Sigmoid colon (tissue), 7 donors: ENCODE measurements around the gene ACOX2. TPM values are rescaled to one million over a fixed set of nuclear protein-coding genes. Genes with fewer than 3 reads are reported as not detected.

Experiments used
- DNase-seq: peaks from one replicate; pipeline ENCODE4 v3.0.0-alpha.2; 2019
- H3K27ac ChIP-seq, 4 donors: fragments of 200-600 bp; sonication (generic); one replicate each; pipeline ENCODE4 v1.5.1; 2016 to 2019; ENCODE audit warnings: mild to moderate bottlenecking in 1 of 4
- H3K27me3 ChIP-seq, 3 donors: fragments of 200-600 bp; sonication (generic); one replicate each; pipeline ENCODE4 v1.5.1; 2019; ENCODE audit warnings: mild to moderate bottlenecking in 1 of 3
- H3K36me3 ChIP-seq, 4 donors: fragments of 200-600 bp; sonication (generic); one replicate each; pipeline ENCODE4 v1.5.1; 2016 to 2019
- H3K4me1 ChIP-seq, 4 donors: fragments of 200-600 bp; sonication (generic); one replicate each; pipeline ENCODE4 v1.5.1; 2017 to 2019
- H3K4me3 ChIP-seq, 4 donors: fragments of 200-600 bp; sonication (generic); one replicate each; pipeline ENCODE4 v1.5.1; 2017 to 2019; ENCODE audit warnings: mild to moderate bottlenecking in 2 of 4, moderate library complexity in 1 of 4
- H3K9me3 ChIP-seq, 4 donors: fragments of 200-600 bp in 3 of 4; sonication (generic) in 3 of 4; one replicate each; pipeline versions ENCODE4 v1.5.1 to v1.6.1; 2013 to 2019
- EP300 ChIP-seq, 4 donors: sonication (generic); formaldehyde crosslinking; IDR thresholded peaks; one replicate each; pipeline ENCODE4 v1.6.1; 2017; ENCODE audit warnings: antibody characterized with exemption in 4 of 4
- POLR2A ChIP-seq, 2 donors: fragments of 450-650 bp; IDR thresholded peaks; one replicate each; pipeline ENCODE4 v1.6.1; 2016; ENCODE audit warnings: antibody characterized with exemption in 2 of 2, mild to moderate bottlenecking in 2 of 2, moderate library complexity in 2 of 2
- POLR2AphosphoS5 ChIP-seq, 4 donors: sonication (generic); formaldehyde crosslinking; IDR thresholded peaks; one replicate each; pipeline ENCODE4 v1.6.1; 2017; ENCODE audit warnings: antibody characterized with exemption in 4 of 4
- WGBS, 2 donors: extraction: QIAGEN DNeasy Blood & Tissue Kit; methylation state at CpG; one replicate each; pipeline ENCODE4 v1.1.7; 2013; 5-methylcytosine and 5-hydroxymethylcytosine counted together
- intact Hi-C: fragments of 100-400 bp; cut with DNase I; formaldehyde crosslinking; loops from one replicate; pipeline ENCODE4 v1.15.1; 2023
- polyA plus RNA-seq, 3 donors: library from polyadenylated mRNA; stranded (reverse); fragments of 200-250 nt; gene quantifications; one replicate each; pipeline ENCODE4 v1.2.3, GENCODE V29; 2013
- total RNA-seq, 4 donors: library from RNA; depleted of rRNA; stranded (reverse); fragments of >200 nt; gene quantifications; one replicate each; pipeline ENCODE4 v1.1.0, GENCODE V29; 2016
- TF ChIP-seq, protein P1 (sequence below), 4 experiments: fragments of 450-650 bp in 3 of 4; fragments of 200-600 bp in 1 of 4; IDR thresholded peaks; one replicate each; pipeline ENCODE4 v1.5.1; 2016 to 2019; ENCODE audit warnings: antibody characterized with exemption in 4 of 4, mild to moderate bottlenecking in 3 of 4, moderate library complexity in 2 of 4
- donor health status: healthy with polysubstance abuse.
- donor health status: Bipolar disorder and iron deficiency.
- donor health status: healthy.

The ACOX2 gene
- total and polyA plus RNA-seq, 7 donors, result 6.9 to 35.8 (median 26.0) TPM

GRCh38 chr3:58522759-58523425 is 14.1 kb downstream of the ACOX2 start:
- 87 to 95% methylated on average over 5 of the region's 5 CpGs for WGBS, 2 donors
- no peak overlapping the region for H3K27ac ChIP-seq
- peaks cover 12 to 97% (median 29%) of the 10 kb centered on the region in 4 donors for H3K36me3 ChIP-seq
- intact Hi-C loops, result no loop called here
- no peak for TF ChIP-seq POLR2AphosphoS5 (IDR thresholded peaks at IDR 0.05)
- no peak for TF ChIP-seq POLR2A (IDR thresholded peaks at IDR 0.05)
- TF ChIP-seq EP300 (IDR thresholded peaks at IDR 0.05), result no peak
- TF ChIP-seq, protein P1, sequence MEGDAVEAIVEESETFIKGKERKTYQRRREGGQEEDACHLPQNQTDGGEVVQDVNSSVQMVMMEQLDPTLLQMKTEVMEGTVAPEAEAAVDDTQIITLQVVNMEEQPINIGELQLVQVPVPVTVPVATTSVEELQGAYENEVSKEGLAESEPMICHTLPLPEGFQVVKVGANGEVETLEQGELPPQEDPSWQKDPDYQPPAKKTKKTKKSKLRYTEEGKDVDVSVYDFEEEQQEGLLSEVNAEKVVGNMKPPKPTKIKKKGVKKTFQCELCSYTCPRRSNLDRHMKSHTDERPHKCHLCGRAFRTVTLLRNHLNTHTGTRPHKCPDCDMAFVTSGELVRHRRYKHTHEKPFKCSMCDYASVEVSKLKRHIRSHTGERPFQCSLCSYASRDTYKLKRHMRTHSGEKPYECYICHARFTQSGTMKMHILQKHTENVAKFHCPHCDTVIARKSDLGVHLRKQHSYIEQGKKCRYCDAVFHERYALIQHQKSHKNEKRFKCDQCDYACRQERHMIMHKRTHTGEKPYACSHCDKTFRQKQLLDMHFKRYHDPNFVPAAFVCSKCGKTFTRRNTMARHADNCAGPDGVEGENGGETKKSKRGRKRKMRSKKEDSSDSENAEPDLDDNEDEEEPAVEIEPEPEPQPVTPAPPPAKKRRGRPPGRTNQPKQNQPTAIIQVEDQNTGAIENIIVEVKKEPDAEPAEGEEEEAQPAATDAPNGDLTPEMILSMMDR (IDR thresholded peaks at IDR 0.05), result no peak
- no peak overlapping the region for H3K4me3 ChIP-seq
- no peaks in the 10 kb centered on the region for H3K4me1 ChIP-seq
- H3K27me3 ChIP-seq, result no peaks in the 10 kb centered on the region
- no peaks in the 10 kb centered on the region for H3K9me3 ChIP-seq
- no peak for DNase-seq

DNA sequence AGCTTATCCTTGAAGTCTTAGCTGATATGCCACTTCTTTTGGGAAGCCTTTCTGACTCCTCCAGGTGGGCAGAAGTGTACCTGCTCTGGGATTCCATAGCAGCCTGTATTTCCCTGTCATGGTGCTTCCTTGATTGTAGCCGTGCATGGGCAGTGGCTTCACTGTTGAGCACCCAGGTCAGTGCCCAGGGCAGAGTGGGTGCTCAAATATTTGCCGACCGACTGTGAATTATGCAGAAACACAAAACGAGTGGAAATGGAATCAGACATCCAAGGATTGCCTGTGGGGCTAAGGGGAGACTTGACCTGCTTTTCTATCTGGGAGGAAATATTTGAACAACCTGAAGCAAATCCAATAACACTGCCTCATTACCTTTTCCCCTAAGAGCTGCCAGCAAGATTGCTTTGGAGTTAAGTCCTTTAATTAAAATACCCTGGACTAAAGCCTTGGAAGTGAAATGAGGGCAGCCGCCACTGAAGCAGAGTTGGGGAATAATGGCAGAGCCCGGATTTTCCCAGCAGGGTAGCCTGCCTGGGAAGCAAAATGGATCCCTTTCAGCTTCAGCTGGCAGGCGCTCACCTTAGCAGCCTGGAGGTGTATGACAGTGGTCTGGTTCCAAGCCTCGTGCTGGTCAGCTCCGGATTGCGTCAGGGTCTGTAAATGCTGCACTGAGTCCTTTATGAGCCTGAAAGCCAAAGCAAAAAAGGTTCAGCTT is 14.9 kb downstream of the ACOX2 start:
- intact Hi-C loops, result no loop called here
- Histone ChIP-seq H3K36me3 (peaks cover 12 to 97% (median 31%) of the 10 kb centered on the region in 4 donors), H3K4me3 (no peak overlapping the region), H3K4me1 (no peaks in the 10 kb centered on the region), H3K27ac (no peak overlapping the region), H3K9me3 (no peaks in the 10 kb centered on the region), H3K27me3 (no peaks in the 10 kb centered on the region)
- DNase-seq, result no peak
- TF ChIP-seq EP300 (IDR thresholded peaks at IDR 0.05) (no peak), POLR2A (IDR thresholded peaks at IDR 0.05) (no peak), POLR2AphosphoS5 (IDR thresholded peaks at IDR 0.05) (no peak)
- TF ChIP-seq, protein P1 (IDR thresholded peaks at IDR 0.05), result no peak
- WGBS, 2 donors, result 86 to 87% methylated on average over 10 of the region's 10 CpGs

- WGBS, 2 donors, result 95 to 98% methylated on average over 3 of the region's 3 CpGs
- intact Hi-C loops, result no loop called here
- DNase-seq, result no peak
- TF ChIP-seq POLR2AphosphoS5 (IDR thresholded peaks at IDR 0.05) (no peak), POLR2A (IDR thresholded peaks at IDR 0.05) (no peak), EP300 (IDR thresholded peaks at IDR 0.05) (no peak)
- TF ChIP-seq, protein P1 (IDR thresholded peaks at IDR 0.05), result no peak
- Histone ChIP-seq H3K4me3 (no peak overlapping the region), H3K27ac (no peak overlapping the region), H3K27me3 (no peaks in the 10 kb centered on the region), H3K4me1 (no peaks in the 10 kb centered on the region), H3K36me3 (peaks cover 17 to 97% (median 38%) of the 10 kb centered on the region in 4 donors), H3K9me3 (no peaks in the 10 kb centered on the region)
Observed at GRCh38 chr3:58521336-58521670, 15.7 kb downstream of the ACOX2 start.

GRCh38 chr3:58520403-58521335 is 16.3 kb downstream of the ACOX2 start:
- Histone ChIP-seq H3K4me1 (no peaks in the 10 kb centered on the region), H3K27ac (no peak overlapping the region), H3K27me3 (no peaks in the 10 kb centered on the region), H3K9me3 (no peaks in the 10 kb centered on the region), H3K4me3 (no peak overlapping the region), H3K36me3 (peaks cover 20 to 96% (median 41%) of the 10 kb centered on the region in 4 donors)
- TF ChIP-seq, protein P1 (IDR thresholded peaks at IDR 0.05), result no peak
- TF ChIP-seq EP300 (IDR thresholded peaks at IDR 0.05), result no peak
- WGBS, 2 donors, result 71 to 79% methylated on average over 8 of the region's 8 CpGs
- intact Hi-C loops, result no loop called here
- no peak for DNase-seq
